PC-3 (cell line): ENCODE results near the gene SIGLEC12.

Experiments
- CTCF ChIP-seq: fragments of 300-600 bp; sonication (generic); conservative IDR thresholded peaks from 2 replicates; pipeline ENCODE4 v1.5.1; 2017; ENCODE audit warnings: antibody characterized with exemption, low read depth, mild to moderate bottlenecking, low read length
- EZH2 ChIP-seq: fragments of 300-600 bp; sonication (generic); IDR thresholded peaks from one replicate; pipeline ENCODE4 v1.6.1; 2017; ENCODE audit warnings: antibody characterized with exemption, mild to moderate bottlenecking, low read length; ENCODE audit not compliant: unreplicated experiment

- TF ChIP-seq CTCF (no peak), EZH2 (no peak)
These were observed 49.5 kb upstream of the SIGLEC12 start for GRCh38 chr19:51550848-51551672.
